ENCODE results near the gene NARS2.
A peak's percentile ranks its signal among the peaks of the same experiment; 100 is the strongest.
"Not testable (repeated sequence)": the region's sequence is repeated elsewhere in the genome, so short reads cannot be mapped to it uniquely, and the experiment has no call there.

The NARS2 gene

DNA sequence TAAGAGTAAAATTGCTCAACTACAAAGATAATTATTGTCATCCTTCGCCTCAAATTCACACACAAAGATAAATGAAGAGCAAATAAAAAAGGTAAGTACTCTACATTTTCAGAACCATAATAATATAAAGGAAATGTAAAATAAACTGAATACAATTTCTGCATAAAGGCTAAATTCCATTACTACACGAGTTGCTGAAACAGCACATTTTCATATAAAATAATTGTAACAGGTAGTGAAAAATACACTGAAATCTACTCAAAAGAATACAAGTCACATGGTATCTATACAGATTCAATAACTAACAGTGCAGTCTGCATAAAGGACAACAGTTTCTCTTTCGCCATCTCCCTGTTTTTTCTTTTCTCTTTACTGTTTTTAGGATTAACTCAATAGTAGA lies 102.3 kb downstream of the NARS2 start:
- no peak for DNase-seq (ENCODE audit: low read depth)
- TF ChIP-seq, protein P1, sequence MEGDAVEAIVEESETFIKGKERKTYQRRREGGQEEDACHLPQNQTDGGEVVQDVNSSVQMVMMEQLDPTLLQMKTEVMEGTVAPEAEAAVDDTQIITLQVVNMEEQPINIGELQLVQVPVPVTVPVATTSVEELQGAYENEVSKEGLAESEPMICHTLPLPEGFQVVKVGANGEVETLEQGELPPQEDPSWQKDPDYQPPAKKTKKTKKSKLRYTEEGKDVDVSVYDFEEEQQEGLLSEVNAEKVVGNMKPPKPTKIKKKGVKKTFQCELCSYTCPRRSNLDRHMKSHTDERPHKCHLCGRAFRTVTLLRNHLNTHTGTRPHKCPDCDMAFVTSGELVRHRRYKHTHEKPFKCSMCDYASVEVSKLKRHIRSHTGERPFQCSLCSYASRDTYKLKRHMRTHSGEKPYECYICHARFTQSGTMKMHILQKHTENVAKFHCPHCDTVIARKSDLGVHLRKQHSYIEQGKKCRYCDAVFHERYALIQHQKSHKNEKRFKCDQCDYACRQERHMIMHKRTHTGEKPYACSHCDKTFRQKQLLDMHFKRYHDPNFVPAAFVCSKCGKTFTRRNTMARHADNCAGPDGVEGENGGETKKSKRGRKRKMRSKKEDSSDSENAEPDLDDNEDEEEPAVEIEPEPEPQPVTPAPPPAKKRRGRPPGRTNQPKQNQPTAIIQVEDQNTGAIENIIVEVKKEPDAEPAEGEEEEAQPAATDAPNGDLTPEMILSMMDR (IDR thresholded peaks at IDR 0.05; ENCODE audit: insufficient read depth, low read depth, low read length, missing control alignments), result no peak
- no peak overlapping the region for H3K4me3 ChIP-seq (ENCODE audit: low read depth, low read length)

DNA sequence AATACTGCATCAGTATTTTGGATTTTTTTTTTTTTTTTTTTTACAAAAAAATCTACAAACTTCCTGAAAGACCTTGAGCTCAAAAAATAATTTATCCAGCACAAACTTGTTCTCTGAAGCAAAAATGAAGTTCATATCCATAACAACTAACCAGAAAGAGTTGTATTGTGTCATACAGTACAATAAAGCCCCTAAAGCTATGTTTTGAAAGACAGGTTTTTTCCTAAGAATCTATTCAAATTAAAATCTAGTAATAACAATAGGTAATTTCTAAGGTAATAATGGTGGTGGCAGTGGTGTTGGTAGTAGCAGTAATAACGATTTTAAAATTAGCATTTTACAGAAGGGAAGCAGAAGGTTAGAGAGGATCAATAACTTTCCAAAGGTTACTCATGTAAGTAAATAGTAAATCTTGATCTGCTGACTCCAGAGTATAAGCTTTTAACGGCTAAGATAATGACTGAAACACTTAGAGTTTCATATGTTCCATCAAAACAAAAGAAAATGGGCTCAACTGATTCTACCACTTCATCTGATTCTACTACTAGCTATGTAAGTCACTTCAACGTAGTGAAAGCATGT lies 103.7 kb downstream of the NARS2 start:
- no peak for DNase-seq (ENCODE audit: low read depth)
- TF ChIP-seq, protein P1 (IDR thresholded peaks at IDR 0.05; ENCODE audit: insufficient read depth, low read depth, low read length, missing control alignments), result no peak

DNA sequence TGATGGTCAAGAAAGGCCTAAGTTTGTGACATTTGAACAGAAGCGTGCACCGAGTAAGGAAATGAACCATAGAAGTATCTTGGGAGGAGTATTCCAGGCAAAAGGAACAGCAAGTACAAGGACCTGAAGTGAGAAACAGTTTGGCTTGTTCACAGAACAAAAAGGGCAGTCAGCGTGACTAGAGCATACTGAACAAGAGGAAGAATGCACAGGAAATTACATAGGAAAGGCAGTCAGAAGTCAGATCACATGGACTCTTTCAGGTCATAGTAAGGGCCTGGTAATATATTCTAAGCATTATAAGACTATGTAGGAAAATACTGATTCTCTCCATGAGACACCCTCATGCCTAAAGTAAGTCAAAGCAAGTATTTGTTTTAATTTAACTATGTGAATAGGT lies 104.8 kb downstream of the NARS2 start:
- DNase-seq (ENCODE audit: low read depth), result no peak
- TF ChIP-seq, protein P1 (IDR thresholded peaks at IDR 0.05; ENCODE audit: insufficient read depth, low read depth, low read length, missing control alignments), result no peak
- H3K4me3 ChIP-seq (ENCODE audit: low read depth, low read length), result no peak overlapping the region

More for the DNA sequence above, 103.7 kb downstream of the NARS2 start:
- H3K4me3 ChIP-seq (ENCODE audit: low read depth, low read length), result no peak overlapping the region

DNA sequence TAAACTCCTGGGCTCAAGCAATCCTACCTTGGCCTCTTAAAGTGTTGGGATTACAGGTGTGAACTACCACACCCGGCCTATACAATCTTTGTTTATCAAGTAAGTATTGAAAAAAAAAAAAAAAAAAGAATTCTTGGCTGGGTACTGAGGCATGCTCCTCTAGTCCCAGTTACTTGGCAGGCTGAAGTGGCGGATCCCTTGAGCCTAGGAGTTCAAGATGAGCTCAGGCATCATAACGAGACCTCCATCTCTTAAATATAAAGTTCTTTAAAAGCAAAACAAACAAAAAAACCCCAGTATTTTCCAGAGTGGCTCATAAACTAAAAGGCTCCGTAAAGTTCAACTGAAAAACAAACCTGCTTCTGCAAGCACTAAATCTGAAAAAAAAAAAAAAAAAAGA lies 106.7 kb downstream of the NARS2 start:
- TF ChIP-seq, protein P1 (IDR thresholded peaks at IDR 0.05; ENCODE audit: insufficient read depth, low read depth, low read length, missing control alignments), result no peak
- no peak for DNase-seq (ENCODE audit: low read depth)
- H3K4me3 ChIP-seq (ENCODE audit: low read depth, low read length), result no peak overlapping the region

DNA sequence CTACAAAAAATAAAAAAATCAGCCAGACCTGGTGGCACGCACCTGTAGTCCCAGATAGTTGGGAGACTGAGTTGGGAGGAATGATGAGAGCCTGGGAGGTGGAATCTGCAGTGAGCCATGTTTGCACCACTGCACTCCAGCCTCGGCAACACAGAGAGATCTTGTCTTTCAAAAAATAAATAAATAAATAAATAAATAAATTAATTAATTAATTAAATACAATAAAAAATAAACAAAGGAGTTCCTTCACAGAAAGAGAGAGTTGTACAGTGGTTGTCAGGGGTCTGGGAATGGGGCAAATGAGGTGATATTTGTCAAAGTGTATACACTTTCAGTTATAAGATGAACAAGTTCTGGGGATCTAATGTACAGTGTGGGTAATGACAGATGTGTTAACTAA lies 107.3 kb downstream of the NARS2 start:
- TF ChIP-seq, protein P1 (IDR thresholded peaks at IDR 0.05; ENCODE audit: insufficient read depth, low read depth, low read length, missing control alignments), result no peak
- no peak for DNase-seq (ENCODE audit: low read depth)
- no peak overlapping the region for H3K4me3 ChIP-seq (ENCODE audit: low read depth, low read length)

DNA sequence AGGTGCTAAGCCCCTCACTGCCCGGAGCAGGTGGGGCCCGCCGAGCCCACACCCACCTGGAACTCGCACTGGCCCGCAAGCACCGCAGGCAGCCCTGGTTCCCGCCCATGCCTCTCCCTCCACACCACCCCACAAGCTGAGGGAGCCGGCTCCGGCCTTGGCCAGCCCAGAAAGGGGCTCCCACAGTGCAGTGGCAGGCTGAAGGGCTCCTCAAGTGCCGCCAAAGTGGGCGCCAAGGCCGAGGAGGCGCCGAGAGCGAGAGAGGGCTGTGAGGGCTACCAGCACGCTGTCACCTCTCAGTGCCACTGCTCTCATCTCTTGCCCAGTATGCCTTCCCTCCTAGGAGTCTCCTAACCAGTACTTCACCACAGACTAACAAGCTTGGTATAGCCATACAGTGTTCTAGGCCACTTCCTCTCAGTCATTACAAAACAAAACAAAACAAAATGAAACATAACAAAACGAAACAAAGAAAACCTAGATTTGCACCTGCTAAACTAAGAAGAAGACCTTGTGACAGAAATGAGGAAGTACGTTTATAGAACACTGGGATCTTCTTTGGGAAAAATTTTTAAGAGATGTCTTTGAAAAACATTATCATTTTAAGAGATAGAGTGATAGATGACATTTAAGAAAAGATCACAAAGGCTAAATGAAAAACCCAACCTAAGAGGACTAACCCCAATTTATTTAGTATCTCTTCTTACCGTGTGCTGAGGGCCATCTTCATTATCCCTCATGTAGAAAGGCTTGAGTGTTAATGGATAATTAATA lies 109.3 kb downstream of the NARS2 start:
- H3K4me3 ChIP-seq (ENCODE audit: low read depth, low read length), result peak overlapping the region; percentile 27
- peak; percentile 91 for DNase-seq (ENCODE audit: low read depth)
- TF ChIP-seq, protein P1 (IDR thresholded peaks at IDR 0.05; ENCODE audit: insufficient read depth, low read depth, low read length, missing control alignments), result no peak

DNA sequence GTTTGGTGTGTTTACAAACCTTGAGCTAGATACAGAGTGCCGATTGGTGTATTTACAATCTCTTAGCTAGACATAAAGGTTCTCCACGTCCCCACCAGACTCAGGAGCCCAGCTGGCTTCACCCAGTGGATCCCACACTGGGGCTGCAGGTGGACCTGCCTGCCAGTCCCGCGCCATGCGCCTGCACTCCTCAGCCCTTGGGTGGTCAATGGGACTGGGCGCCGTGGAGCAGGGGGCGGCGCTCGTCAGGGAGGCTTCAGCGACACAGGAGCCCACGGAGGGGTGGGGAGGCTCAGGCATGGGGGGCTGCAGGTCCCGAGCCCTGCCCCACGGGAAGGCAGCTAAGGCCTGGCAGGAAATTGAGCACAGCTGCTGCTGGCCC lies 109.9 kb downstream of the NARS2 start:
- DNase-seq (ENCODE audit: low read depth), result not testable (repeated sequence)
- H3K4me3 ChIP-seq (ENCODE audit: low read depth, low read length), result peak overlapping the region; percentile 6; the same call in 1 of the 2 replicates

Data from GM12865 (cell line).